ENCODE measurements around the gene ZNF593OS. TPM values are rescaled to one million over a fixed set of nuclear protein-coding genes. Genes with fewer than 3 reads are reported as not detected.

The ZNF593OS gene
- total RNA-seq, 2 experiments from 2014 or later = not detected

- DNase-seq = no peak
- Mint-ChIP-seq H3K4me3 (no peak overlapping the region), H3K27me3 (peaks cover 12% of the 10 kb centered on the region), H3K9me3 (no peaks in the 10 kb centered on the region), H3K27ac (no peak overlapping the region), H3K4me1 (peaks cover 36% of the 10 kb centered on the region), H3K36me3 (ENCODE audit: low read depth) (no peaks in the 10 kb centered on the region)
- ChIA-PET CTCF (interaction anchor here (0.6 to 1.1 kb wide), 2 partner anchors 26 to 37 kb away, joined by 3 to 5 read pairs; partner anchors contain the start of genes CEP85 and ZNF593OS), POLR2A (no interaction called here)
These were observed 25.7 kb upstream of the ZNF593OS start for GRCh38 chr1:26197301-26197700.

- no peaks in the 10 kb centered on the region for H3K36me3 Mint-ChIP-seq (ENCODE audit: low read depth)
- peaks cover 14% of the 10 kb centered on the region for H3K27me3 Mint-ChIP-seq
- H3K4me1 Mint-ChIP-seq = peaks cover 32% of the 10 kb centered on the region
- ChIA-PET POLR2A (no interaction called here), CTCF (interaction anchor here (0.7 to 1.4 kb wide), 3 partner anchors 26 to 222 kb away, joined by 3 to 5 read pairs (median 5); partner anchors contain the start of genes CEP85 and ZNF593)
- no peak overlapping the region for H3K4me3 Mint-ChIP-seq
- H3K9me3 Mint-ChIP-seq = no peaks in the 10 kb centered on the region
- H3K27ac Mint-ChIP-seq = no peak overlapping the region
- no peak for DNase-seq
These were observed 24.2 kb upstream of the ZNF593OS start for GRCh38 chr1:26195805-26196204.

- H3K9me3 Mint-ChIP-seq = no peaks in the 10 kb centered on the region
- peaks cover 14% of the 10 kb centered on the region for H3K27me3 Mint-ChIP-seq
- H3K36me3 Mint-ChIP-seq (ENCODE audit: low read depth) = no peaks in the 10 kb centered on the region
- H3K4me3 Mint-ChIP-seq = no peak overlapping the region
- ChIA-PET POLR2A (interaction anchor here (1.3 kb wide), 1 partner anchor 17 kb away, joined by 3 read pairs; no protein-coding TSS in a partner anchor), CTCF (interaction anchor here (0.7 to 1.4 kb wide), 3 partner anchors 22 to 135 kb away, joined by 3 to 5 read pairs (median 3); partner anchors contain the start of genes CEP85 and ZNF593)
- DNase-seq = peak; percentile 34
- H3K4me1 Mint-ChIP-seq = peaks cover 21% of the 10 kb centered on the region
- no peak overlapping the region for H3K27ac Mint-ChIP-seq
These were observed 20.1 kb upstream of the ZNF593OS start for GRCh38 chr1:26191739-26192138.

GRCh38 chr1:26190373-26190987 is 18.8 kb upstream of the ZNF593OS start, which contains the start of gene CATSPER4:
Gene CATSPER4 (plus strand): TSS chr1:26190602. CDS start chr1:26190628, 26 bp downstream.
- DNase-seq = no peak
- Mint-ChIP-seq H3K27ac (no peak within 1 kb of the TSS), H3K36me3 (ENCODE audit: low read depth) (no peaks in the 10 kb centered on the region), H3K4me1 (peaks cover 21% of the 10 kb centered on the region), H3K9me3 (no peaks in the 10 kb centered on the region), H3K27me3 (peaks cover 9% of the 10 kb centered on the region), H3K4me3 (no peak within 1 kb of the TSS)
- POLR2A ChIA-PET = interaction anchor here (1.5 to 2.5 kb wide), 2 partner anchors 44 to 172 kb away, joined by 3 to 11 read pairs; partner anchors contain the start of gene CEP85
- CTCF ChIA-PET = interaction anchor here (1.7 to 2.9 kb wide), 2 partner anchors 20 to 43 kb away, joined by 3 to 22 read pairs; partner anchors contain the start of gene CEP85

GRCh38 chr1:26189751-26190275 is 18.2 kb upstream of the ZNF593OS start:
- H3K4me3 Mint-ChIP-seq = no peak overlapping the region
- peaks cover 21% of the 10 kb centered on the region for H3K4me1 Mint-ChIP-seq
- no peaks in the 10 kb centered on the region for H3K36me3 Mint-ChIP-seq (ENCODE audit: low read depth)
- no peak for DNase-seq
- peaks cover 7% of the 10 kb centered on the region for H3K27me3 Mint-ChIP-seq
- ChIA-PET POLR2A (interaction anchor here (1.5 to 2.5 kb wide), 2 partner anchors 45 to 172 kb away, joined by 3 to 11 read pairs; partner anchors contain the start of gene CEP85), CTCF (interaction anchor here (0.7 to 2.9 kb wide), 4 partner anchors 11 to 44 kb away, joined by 3 to 22 read pairs (median 4); partner anchors contain the start of genes CEP85 and ZNF593)
- no peaks in the 10 kb centered on the region for H3K9me3 Mint-ChIP-seq
- H3K27ac Mint-ChIP-seq = no peak overlapping the region

- peaks cover 7% of the 10 kb centered on the region for H3K27me3 Mint-ChIP-seq
- H3K9me3 Mint-ChIP-seq = no peaks in the 10 kb centered on the region
- H3K4me1 Mint-ChIP-seq = peaks cover 21% of the 10 kb centered on the region
- no peak overlapping the region for H3K27ac Mint-ChIP-seq
- no peak overlapping the region for H3K4me3 Mint-ChIP-seq
- ChIA-PET CTCF (interaction anchor here (0.7 to 2.9 kb wide), 5 partner anchors 11 to 44 kb away, joined by 3 to 22 read pairs (median 5); partner anchors contain the start of genes CEP85 and ZNF593), POLR2A (interaction anchor here (1.5 to 2.5 kb wide), 2 partner anchors 45 to 173 kb away, joined by 3 to 11 read pairs; partner anchors contain the start of gene CEP85)
- H3K36me3 Mint-ChIP-seq (ENCODE audit: low read depth) = no peaks in the 10 kb centered on the region
- DNase-seq = no peak
These were observed 17.7 kb upstream of the ZNF593OS start for GRCh38 chr1:26189331-26189730.

GRCh38 chr1:26188477-26188876 is 16.8 kb upstream of the ZNF593OS start:
- no peak overlapping the region for H3K27ac Mint-ChIP-seq
- H3K9me3 Mint-ChIP-seq = no peaks in the 10 kb centered on the region
- CTCF ChIA-PET = interaction anchor here (1.9 to 2.9 kb wide), 2 partner anchors 19 to 45 kb away, joined by 5 to 22 read pairs; partner anchors contain the start of genes CEP85 and ZNF593
- H3K27me3 Mint-ChIP-seq = peaks cover 2% of the 10 kb centered on the region
- H3K4me3 Mint-ChIP-seq = no peak overlapping the region
- H3K36me3 Mint-ChIP-seq (ENCODE audit: low read depth) = no peaks in the 10 kb centered on the region
- POLR2A ChIA-PET = interaction anchor here (1.0 to 2.5 kb wide), 2 partner anchors 14 to 46 kb away, joined by 4 to 11 read pairs; partner anchors contain the start of gene CEP85
- DNase-seq = no peak
- peaks cover 16% of the 10 kb centered on the region for H3K4me1 Mint-ChIP-seq

GRCh38 chr1:26187882-26188281 is 16.2 kb upstream of the ZNF593OS start:
- H3K4me3 Mint-ChIP-seq = no peak overlapping the region
- peaks cover 12% of the 10 kb centered on the region for H3K4me1 Mint-ChIP-seq
- no peak for DNase-seq
- H3K27ac Mint-ChIP-seq = no peak overlapping the region
- no peaks in the 10 kb centered on the region for H3K9me3 Mint-ChIP-seq
- CTCF ChIA-PET = interaction anchor here (0.7 to 1.9 kb wide), 2 partner anchors 18 to 31 kb away, joined by 3 to 5 read pairs; partner anchors contain the start of gene ZNF593
- POLR2A ChIA-PET = interaction anchor here (1.0 to 2.5 kb wide), 2 partner anchors 15 to 46 kb away, joined by 4 to 11 read pairs; partner anchors contain the start of gene CEP85
- no peaks in the 10 kb centered on the region for H3K36me3 Mint-ChIP-seq (ENCODE audit: low read depth)
- H3K27me3 Mint-ChIP-seq = peaks cover 2% of the 10 kb centered on the region

- Mint-ChIP-seq H3K9me3 (no peaks in the 10 kb centered on the region), H3K4me3 (no peak overlapping the region), H3K4me1 (no peaks in the 10 kb centered on the region), H3K36me3 (ENCODE audit: low read depth) (no peaks in the 10 kb centered on the region), H3K27ac (no peak overlapping the region), H3K27me3 (no peaks in the 10 kb centered on the region)
- POLR2A ChIA-PET = interaction anchor here (1.5 kb wide), 1 partner anchor 49 kb away, joined by 5 read pairs; the partner anchor contains the start of gene CEP85
- DNase-seq = no peak
- CTCF ChIA-PET = interaction anchor here (0.6 to 1.6 kb wide), 3 partner anchors 9 to 87 kb away, joined by 3 to 6 read pairs (median 4); partner anchors contain the start of gene ZNF593
These were observed 13.3 kb upstream of the ZNF593OS start for GRCh38 chr1:26184883-26185282.

GRCh38 chr1:26184086-26184485 is 12.5 kb upstream of the ZNF593OS start:
- Mint-ChIP-seq H3K9me3 (no peaks in the 10 kb centered on the region), H3K4me1 (no peaks in the 10 kb centered on the region), H3K27me3 (no peaks in the 10 kb centered on the region), H3K36me3 (ENCODE audit: low read depth) (no peaks in the 10 kb centered on the region), H3K27ac (no peak overlapping the region), H3K4me3 (no peak overlapping the region)
- DNase-seq = no peak
- ChIA-PET POLR2A (no interaction called here), CTCF (interaction anchor here (0.6 to 0.7 kb wide), 2 partner anchors 8 to 88 kb away, joined by 3 to 4 read pairs; no protein-coding TSS in a partner anchor)

GRCh38 chr1:26182383-26182696 is 10.7 kb upstream of the ZNF593OS start:
- ChIA-PET CTCF (interaction anchor here (1.6 kb wide), 1 partner anchor 13 kb away, joined by 4 read pairs; the partner anchor contains the start of gene ZNF593), POLR2A (interaction anchor here (1.0 kb wide), 1 partner anchor 13 kb away, joined by 4 read pairs; the partner anchor contains the start of gene ZNF593)
- H3K36me3 Mint-ChIP-seq (ENCODE audit: low read depth) = no peaks in the 10 kb centered on the region
- H3K4me1 Mint-ChIP-seq = no peaks in the 10 kb centered on the region
- H3K27me3 Mint-ChIP-seq = no peaks in the 10 kb centered on the region
- H3K9me3 Mint-ChIP-seq = no peaks in the 10 kb centered on the region
- no peak for DNase-seq
- H3K27ac Mint-ChIP-seq = no peak overlapping the region
- no peak overlapping the region for H3K4me3 Mint-ChIP-seq

GRCh38 chr1:26181586-26182382 is 10.2 kb upstream of the ZNF593OS start:
- H3K4me1 Mint-ChIP-seq = no peaks in the 10 kb centered on the region
- no peak for DNase-seq
- H3K4me3 Mint-ChIP-seq = no peak overlapping the region
- no peak overlapping the region for H3K27ac Mint-ChIP-seq
- H3K27me3 Mint-ChIP-seq = no peaks in the 10 kb centered on the region
- CTCF ChIA-PET = interaction anchor here (1.1 to 1.6 kb wide), 3 partner anchors 12 to 50 kb away, joined by 3 to 4 read pairs (median 4); partner anchors contain the start of gene ZNF593
- no peaks in the 10 kb centered on the region for H3K36me3 Mint-ChIP-seq (ENCODE audit: low read depth)
- POLR2A ChIA-PET = interaction anchor here (1.0 kb wide), 1 partner anchor 12 kb away, joined by 4 read pairs; the partner anchor contains the start of gene ZNF593
- no peaks in the 10 kb centered on the region for H3K9me3 Mint-ChIP-seq

Measured in activated CD4-positive, alpha-beta memory T cell treated with anti-CD3 and anti-CD28 coated beads, Interleukin-2, amount 10 ng/mL, durations not matched to agents 7 days and 5 days (primary cell).